Measurements from ENCODE around the gene IFNL4.
"Not testable (repeated sequence)": the region's sequence is repeated elsewhere in the genome, so short reads cannot be mapped to it uniquely, and the experiment has no call there.

The IFNL4 gene

GRCh38 chr19:39248806-39249205, at the start of gene IFNL4:
IFNL4 (minus strand) TSS chr19:39248856.
- no peak for DNase-seq

GRCh38 chr19:39297931-39298634, 49.4 kb upstream of the IFNL4 start:
- DNase-seq: no peak

DNA sequence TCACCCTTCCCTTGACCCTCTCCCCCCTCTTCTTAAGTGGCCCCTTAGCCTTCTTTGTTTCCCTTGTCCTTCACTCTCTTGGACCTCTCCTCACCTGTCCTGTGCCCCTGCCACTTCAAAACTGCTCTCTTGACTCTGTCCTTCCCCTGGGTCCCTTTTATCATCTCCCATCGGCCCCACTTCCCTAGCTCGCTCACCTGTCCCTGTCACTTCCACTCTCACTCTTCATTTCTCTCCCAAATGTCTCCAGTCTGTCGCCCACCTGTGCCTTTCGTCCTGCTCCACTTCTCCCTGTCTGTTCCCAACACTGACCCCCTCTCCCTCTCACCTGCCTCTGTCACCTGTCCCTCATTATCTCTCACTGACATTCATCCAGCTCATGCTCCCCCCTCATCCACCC, 48.2 kb upstream of the IFNL4 start:
- no peak for DNase-seq

- no peak for DNase-seq
These were observed 47.5 kb upstream of the IFNL4 start, which contains the start of gene IFNL1 for GRCh38 chr19:39296055-39296645. IFNL1 (plus strand) TSS chr19:39296407; CDS start chr19:39296422, 15 bp downstream.

DNA sequence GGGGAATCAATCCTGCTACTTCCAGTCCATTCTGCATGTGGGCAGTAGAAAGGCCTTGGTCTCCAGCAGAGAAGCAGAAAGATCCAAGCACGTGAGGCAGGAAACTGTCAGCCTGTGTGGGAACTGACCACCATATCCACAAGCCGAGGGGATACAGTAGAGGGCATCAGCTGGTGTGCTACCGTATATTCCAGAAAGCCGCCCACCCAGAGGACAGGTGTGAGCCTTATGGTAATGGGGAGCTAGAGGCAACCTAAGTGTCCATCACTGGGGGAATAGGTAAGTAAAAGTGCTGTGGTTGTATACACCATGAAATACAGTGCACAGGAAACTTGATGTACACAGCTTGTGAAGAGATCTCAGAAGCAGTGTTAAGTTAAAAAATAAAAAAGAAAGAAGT, 44.7 kb upstream of the IFNL4 start:
- no peak for DNase-seq

DNA sequence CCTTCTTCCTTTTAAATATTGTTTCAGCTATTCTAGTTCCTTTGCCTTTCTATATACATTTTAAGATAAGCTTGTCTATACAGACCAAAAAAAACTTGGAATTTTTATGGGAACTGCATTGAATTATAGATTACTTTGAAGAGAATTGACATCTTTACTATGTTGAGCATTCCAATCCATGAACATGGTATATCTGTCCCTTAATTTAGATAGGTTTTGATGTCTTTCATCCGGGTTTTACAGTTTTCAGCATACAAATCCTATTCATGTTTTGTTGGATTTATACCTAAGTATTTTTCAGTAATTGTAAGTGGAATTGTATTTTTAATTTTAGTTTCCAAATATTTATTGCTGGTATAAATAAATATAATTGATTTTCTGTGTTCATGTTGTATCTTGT, 35.4 kb upstream of the IFNL4 start:
- no peak for DNase-seq

DNA sequence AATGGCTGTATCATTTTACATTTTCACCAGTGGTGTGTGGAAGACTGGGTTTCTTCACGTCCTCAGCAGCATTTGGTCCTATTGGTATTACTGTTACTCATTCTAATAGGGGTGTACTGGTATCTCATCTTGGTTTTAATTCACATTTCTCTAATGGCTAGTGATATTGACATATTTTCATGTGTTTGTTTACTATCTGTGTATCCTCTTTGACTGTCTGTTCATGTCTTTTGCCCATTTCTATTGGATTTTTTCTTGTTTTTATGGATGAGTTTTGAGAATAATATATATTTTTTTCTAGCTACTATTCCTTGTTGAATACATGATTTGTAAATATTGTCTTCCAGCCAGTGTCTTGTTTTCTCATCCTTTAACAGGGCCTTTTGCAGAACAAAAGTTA, 33.4 kb upstream of the IFNL4 start:
- DNase-seq: no peak

DNA sequence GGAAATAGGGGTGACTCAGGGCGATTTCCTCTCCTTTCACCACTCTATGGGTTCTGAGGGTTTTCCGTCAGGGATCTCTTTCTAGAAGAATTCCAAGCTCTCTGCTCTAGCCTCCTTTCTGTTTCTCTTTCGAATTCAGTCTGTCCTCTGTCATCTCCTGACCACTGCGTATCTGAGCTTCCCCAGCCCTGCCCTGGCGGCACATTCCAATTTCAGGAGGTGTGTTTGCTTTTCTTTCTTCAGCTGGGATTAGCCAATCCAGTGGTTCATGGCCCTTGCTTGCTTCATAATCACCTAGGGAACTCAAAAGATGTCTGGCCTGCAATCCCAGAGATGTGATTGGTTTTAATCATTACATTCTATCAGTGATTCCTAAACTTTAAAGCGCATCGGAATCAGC, 28.9 kb upstream of the IFNL4 start:
- no peak for DNase-seq

DNA sequence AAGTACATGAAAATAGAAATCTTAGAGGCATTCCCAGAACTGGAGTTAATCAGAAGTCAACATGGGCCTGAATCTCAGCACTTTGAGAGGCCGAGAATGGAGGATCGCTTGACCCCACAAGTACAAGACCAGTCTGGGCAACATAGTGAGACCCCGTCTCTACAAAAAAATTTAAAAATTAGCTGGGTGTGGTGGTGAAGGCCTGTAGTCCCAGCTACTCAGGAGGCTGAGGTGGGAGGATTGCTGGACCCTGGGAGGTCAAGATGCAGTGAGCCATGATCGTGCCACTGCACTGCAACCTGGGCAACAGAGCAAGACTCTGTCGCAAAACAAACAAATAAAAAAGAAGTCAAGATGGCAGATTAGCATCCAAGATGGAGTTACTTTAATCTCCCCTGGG, 28.1 kb upstream of the IFNL4 start:
- no peak for DNase-seq

- DNase-seq: no peak
These were observed 26.9 kb upstream of the IFNL4 start for GRCh38 chr19:39275578-39275977.

GRCh38 chr19:39273859-39274258, 25.2 kb upstream of the IFNL4 start:
- not testable (repeated sequence) for DNase-seq

DNA sequence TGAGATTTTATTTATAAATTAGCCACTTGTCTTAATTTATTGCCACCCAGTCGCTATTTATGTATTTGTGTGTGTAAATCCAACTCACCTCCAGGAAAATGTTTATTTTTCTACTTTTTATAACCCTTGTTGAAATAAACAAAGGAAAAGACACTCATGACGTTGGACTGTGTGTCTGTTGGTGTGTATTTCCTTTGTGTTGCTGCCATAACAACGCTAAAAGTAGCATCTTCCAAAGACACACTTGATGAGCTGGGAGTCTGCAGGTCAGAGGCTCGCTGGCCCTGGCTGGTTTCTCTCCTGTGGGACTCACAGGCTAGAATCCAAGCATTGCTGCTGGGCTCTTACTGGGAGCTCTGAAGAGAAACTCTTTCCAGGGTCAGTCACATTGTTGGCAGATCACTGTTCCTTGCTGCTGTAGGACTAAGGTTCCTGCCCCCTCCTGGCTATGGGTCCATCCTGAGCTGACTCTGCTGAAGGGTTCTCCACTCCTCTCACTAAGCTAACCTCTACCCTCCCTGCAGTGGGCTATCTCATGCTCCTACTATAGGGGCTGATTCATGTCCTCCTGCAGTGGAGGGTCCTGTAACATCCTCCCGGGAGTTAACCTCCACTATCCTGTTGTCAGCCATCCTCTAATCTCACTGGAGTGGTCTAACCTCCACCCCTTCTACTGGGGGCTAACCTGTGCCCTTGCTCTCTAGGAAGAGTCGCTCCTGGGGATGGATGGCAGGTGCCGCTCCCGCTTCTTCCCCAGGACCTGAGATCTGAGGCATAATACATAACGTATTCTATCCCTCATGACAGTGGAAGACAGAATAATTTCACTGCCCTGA, 21.6 kb upstream of the IFNL4 start:
- DNase-seq: no peak

GRCh38 chr19:39269369-39269768, 20.7 kb upstream of the IFNL4 start:
- not testable (repeated sequence) for DNase-seq

GRCh38 chr19:39268531-39269223, 20.0 kb upstream of the IFNL4 start:
- DNase-seq: not testable (repeated sequence)

DNA sequence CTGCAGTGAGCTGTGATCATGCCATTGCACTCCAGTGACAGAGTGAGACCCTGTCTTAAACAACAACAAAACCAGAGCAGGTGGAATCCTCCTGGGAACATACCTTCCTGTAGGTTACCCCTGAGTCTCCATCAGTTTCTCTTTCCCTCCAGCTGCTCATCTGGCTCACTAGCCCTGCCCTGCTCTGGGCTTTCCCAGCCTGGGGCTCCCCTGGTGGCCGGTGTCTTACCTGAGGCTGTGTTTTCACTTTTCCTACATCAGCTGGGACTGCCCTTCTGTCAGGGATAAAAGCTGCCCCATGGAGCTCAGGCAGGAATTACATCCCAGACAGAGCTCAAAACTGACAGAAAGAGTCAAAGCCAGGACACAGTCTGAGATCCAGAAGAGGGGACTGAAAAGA, 19.4 kb upstream of the IFNL4 start, which contains the start of gene IFNL2:
IFNL2 (plus strand) TSS at position 312 of the 400 bp plus-strand sequence. CDS start 173 bp downstream, outside the sequence.
- not testable (repeated sequence) for DNase-seq

DNA sequence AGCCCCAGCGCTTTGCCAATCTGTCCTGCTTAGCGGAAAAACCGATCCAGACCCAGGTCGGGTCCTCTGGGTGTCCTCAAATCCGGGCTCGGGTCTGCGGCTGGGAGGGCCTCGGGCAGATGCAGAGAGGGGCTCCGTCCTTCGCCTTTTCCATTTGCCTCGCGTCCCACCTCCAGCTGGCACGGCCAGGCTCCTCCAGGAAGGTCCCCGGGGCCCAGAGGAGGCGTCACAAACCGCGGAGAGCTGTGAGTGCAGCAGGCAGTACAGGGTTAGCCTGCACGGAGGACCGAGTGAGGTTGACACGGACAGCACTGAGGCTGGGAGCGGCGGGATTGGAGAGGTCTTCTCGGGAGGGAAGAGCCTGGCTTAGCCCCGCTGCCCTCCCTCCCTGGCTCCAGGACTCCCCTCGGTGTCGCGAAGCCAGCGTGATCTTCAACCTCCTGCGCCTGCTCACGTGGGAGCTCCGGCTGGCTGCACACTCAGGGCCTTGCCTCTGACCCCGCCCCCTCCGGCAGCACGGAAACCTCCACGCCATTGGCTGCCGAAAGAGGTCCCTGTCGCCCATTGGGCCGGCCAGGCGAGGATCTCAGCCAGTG, 16.8 kb upstream of the IFNL4 start:
- DNase-seq: peak; percentile 36

DNA sequence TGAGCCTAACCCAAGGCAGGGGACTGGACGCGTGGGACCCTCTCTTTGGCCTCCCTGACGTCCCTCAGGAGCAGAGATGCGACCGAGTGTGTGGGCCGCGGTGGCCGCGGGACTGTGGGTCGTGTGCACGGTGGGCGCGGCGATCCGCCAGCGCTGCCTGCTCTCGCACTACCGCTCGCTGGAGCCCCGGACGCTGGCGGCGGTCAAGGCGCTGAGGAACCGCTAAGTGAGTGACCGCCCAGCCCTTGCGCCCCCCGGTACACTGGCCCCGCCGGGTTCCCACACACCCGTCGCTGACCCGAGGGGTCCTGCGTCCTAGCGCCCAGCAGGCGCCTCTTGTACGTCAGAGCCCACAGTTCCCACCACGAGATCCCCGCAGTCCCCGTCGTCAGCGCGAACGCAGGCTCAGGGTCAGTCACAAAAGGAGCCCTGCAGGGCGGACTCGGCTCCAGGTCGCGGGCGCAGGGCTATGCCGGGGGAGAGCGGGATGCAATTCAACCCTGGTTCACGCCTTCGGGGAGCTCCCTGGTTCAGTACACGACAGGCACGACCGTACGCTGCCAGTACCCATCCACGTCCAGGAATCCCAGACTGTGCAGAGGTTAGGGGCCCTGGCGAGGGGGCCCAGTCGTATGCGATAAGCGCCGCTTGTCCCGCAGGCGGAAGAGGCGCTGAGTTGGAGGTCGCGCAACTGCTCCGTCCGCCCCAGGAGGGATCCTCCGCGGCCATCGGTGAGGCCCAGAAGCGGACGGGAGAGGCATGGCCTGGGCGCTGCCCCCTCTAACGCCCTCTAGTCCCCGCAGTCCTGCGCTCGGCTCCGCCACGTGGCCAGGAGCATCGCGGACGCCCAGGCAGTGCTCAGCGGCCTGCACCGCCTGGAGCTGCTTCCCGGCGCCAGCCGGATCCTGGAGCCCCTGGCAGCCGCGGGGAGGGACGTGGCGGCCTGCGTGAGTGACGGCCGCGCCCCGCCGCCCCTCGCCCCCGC, 15.9 kb upstream of the IFNL4 start:
- peak; percentile 20 for DNase-seq

DNA sequence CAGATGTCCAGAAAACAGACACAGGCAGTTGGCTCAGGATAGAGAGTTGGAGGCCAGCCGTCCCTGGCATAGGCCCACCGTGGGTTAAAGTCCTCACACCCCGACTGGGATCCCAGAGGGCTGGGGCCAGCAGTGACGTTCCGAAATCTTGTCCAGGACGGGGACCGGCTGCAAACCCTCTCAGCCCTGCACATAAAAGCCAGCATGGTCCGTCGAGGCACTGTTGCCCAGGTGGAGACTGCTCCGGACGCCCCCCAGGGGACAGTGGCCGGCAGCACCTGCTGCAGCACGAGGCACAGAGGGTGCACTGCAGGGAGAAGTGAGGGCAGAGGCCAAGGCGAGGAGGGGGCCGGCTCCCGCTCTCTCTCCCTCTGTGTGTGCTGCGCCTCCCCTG, 15.3 kb upstream of the IFNL4 start:
- no peak for DNase-seq

- DNase-seq: no peak
These were observed 13.8 kb upstream of the IFNL4 start for GRCh38 chr19:39262496-39262895.

GRCh38 chr19:39261704-39262103, 13.0 kb upstream of the IFNL4 start:
- DNase-seq: no peak

- DNase-seq: no peak
These were observed 8.6 kb upstream of the IFNL4 start for GRCh38 chr19:39257227-39257626.
